Natural killer cell treated with Interleukin-12 subunit alpha and Interleukin-12 subunit beta and Interleukin-15 and Interleukin-18, amount 100 ng/mL, for 72 hours (primary cell): ENCODE measurements around the gene FAM237B. TPM values are rescaled to one million over a fixed set of nuclear protein-coding genes. Genes with fewer than 3 reads are reported as not detected.

Experiments used
- ATAC-seq, 2 donors: fragments of 150-1000 bp; cut with Tn5 transposase in 1 of 2; sonication (Bioruptor Pico), chemical (Tn5 transposase) in 1 of 2; 2 replicates each; pipeline ENCODE4 v1.10.0; 2021
- DNase-seq: peaks from one replicate; pipeline ENCODE4 v3.0.0; 2022; ENCODE audit warnings: low spot score
- H3K27ac Mint-ChIP-seq, 2 donors: 1 replicate in 1 of 2; 2 replicates in 1 of 2; pipeline ENCODE4 v1.8.0; 2022; ENCODE audit warnings: mixed read lengths in 2 of 2, mild to moderate bottlenecking in 1 of 2, moderate library complexity in 1 of 2
- H3K27me3 Mint-ChIP-seq, 2 donors: 1 replicate in 1 of 2; 2 replicates in 1 of 2; pipeline ENCODE4 v1.8.0; 2022; ENCODE audit warnings: mixed read lengths in 2 of 2
- H3K36me3 Mint-ChIP-seq: one replicate; pipeline ENCODE4 v1.8.0; 2022; ENCODE audit warnings: mixed read lengths
- H3K4me1 Mint-ChIP-seq, 2 donors: 1 replicate in 1 of 2; 2 replicates in 1 of 2; pipeline ENCODE4 v1.8.0; 2022; ENCODE audit warnings: low read depth in 2 of 2, mixed read lengths in 2 of 2, mild to moderate bottlenecking in 1 of 2
- H3K4me3 Mint-ChIP-seq: one replicate; pipeline ENCODE4 v1.8.0; 2022; ENCODE audit warnings: mixed read lengths
- H3K9me3 Mint-ChIP-seq: 2 replicates; pipeline ENCODE4 v1.8.0; 2022; ENCODE audit warnings: mixed read lengths
- total RNA-seq, 2 donors: library from RNA; stranded (reverse); gene quantifications; one replicate each; pipeline ENCODE4 v1.2.3, GENCODE V29; 2022

FAM237B gene
- total RNA-seq, 2 donors from 2014 or later: not detected

DNA sequence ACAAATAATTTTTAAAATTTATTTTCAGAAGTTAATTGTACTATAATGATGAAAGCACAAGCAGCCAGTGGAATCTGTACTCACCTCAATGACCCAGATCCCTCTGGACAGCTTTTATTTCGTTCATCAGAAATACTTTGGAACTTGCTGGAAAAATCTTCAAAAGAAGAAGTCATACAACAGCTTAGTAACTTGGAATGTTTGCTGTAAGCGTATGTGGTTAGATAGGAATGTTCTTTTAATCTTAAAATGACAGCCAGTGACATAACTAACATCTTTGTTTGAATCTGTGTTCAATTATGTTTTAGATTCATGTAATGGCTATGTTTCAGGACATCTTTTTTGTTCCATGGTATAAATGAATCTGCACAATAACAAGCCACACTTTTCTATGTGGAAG lies 49.4 kb downstream of the FAM237B start:
- DNase-seq: no peak
- H3K4me1 Mint-ChIP-seq: no peaks in the 10 kb centered on the region
- no peaks in the 10 kb centered on the region for H3K9me3 Mint-ChIP-seq
- ATAC-seq: no peak
- no peak overlapping the region for H3K27ac Mint-ChIP-seq
- peaks cover 15% of the 10 kb centered on the region in 2 donors for H3K27me3 Mint-ChIP-seq
- no peak overlapping the region for H3K4me3 Mint-ChIP-seq
- H3K36me3 Mint-ChIP-seq: no peaks in the 10 kb centered on the region

DNA sequence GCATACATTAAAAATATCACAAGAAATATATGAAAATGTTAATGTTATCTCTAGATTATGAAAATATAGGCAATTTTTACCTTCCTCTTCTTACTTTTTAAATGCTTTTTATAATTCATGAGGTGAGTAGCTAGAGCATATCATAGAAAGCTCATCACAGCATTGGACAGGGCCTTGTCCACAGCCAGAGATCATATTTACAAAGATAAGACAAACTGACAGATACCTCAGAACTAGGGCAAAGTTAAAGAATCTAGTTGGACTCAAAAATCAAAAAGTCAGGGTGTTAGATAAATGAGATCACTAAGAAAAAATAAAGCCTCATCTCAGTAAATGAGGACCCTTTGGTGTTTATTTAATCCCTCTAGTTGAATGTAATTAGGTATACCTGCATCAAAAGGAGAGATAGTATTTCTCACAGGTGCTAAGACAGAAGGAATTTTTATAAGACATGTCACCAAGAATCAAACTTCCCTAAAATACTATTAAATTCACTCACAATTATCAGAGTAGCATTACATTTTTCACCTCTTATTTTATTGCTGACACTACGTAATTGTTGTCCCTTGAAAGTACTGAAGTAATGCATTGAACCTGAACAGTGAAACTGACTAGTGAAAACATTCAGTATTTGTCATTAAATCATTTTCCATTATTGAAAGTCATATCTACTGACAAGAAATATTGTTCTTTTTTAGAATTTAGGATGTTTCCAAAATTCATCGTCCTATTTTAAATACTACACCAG lies 50.5 kb downstream of the FAM237B start:
- H3K9me3 Mint-ChIP-seq: no peaks in the 10 kb centered on the region
- H3K27me3 Mint-ChIP-seq: peaks cover 15 to 16% of the 10 kb centered on the region in 2 donors

DNA sequence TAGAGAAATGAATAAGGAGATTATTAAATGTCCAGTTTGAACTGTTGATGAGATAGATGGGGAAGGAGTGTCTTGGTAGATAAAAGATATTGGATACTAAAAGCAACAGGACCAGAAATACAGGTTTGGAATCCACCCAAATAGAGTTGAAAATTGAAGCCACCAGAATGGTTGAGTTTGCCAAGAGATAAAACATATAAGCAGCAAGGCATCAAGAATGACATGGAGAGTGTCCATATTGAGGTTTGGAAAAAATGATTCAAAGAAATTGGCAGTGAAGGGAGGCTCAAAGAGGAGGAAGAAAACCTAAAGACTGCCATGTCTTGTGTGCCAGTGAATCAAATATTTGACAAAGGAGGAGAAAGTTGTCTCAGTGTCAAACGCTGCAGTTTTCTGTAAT lies 51.9 kb downstream of the FAM237B start:
- Mint-ChIP-seq H3K4me1 (no peaks in the 10 kb centered on the region), H3K27me3 (peaks cover 16 to 22% of the 10 kb centered on the region in 2 donors), H3K27ac (no peak overlapping the region), H3K9me3 (no peaks in the 10 kb centered on the region), H3K36me3 (no peaks in the 10 kb centered on the region), H3K4me3 (no peak overlapping the region)
- no peak for DNase-seq
- ATAC-seq: no peak

More for the DNA sequence above, 50.5 kb downstream of the FAM237B start:
- Mint-ChIP-seq H3K36me3 (no peaks in the 10 kb centered on the region), H3K4me1 (no peaks in the 10 kb centered on the region), H3K4me3 (no peak overlapping the region), H3K27ac (no peak overlapping the region)
- ATAC-seq (no peak), DNase-seq (no peak)

DNA sequence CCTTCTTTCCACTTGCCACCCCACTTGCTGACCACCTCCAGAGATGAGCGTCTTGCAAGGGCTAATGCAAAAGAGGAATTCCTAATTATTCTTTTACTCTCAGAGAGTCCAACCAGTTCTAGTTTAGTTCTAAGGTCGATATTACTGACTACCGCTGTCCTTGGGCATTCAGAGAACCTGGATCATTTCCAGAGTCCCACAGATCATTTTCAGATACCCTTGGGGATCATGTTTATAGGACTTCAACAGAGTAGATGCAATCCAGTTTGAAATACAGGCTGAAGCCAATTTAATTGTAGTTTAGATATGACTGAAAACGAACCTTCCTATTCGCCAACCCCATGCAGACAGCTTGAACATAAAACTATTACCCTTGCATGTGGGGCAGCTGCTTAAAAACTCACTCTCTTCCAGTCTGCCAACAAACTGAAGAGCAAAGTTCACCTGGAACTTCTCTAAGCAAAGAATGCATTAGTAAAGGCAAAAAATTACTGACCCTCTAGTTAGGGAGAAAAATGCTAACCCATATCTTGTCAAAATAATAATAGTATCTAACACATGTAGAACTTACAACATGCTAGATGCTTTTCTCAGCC lies 53.7 kb downstream of the FAM237B start:
- no peak overlapping the region for H3K27ac Mint-ChIP-seq
- H3K36me3 Mint-ChIP-seq: no peaks in the 10 kb centered on the region
- no peaks in the 10 kb centered on the region for H3K4me1 Mint-ChIP-seq

DNA sequence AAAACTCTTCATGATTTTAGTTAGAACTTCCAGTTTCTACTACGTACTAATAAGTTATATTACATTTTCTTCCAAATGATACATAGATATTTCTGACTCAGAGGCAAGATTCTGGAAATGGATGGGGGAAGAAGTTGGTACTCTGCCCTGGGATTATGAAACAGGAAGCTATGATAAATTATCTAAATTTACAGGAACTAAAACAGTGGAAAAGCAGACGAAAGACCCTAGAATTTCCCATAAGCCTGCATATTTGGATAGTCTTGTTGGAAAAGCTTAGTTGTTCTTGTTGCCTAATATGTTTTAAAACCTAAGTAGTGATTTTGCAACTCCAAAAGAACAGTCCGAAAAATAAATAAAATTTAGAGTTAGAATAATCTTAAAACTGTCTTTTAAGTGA lies 54.3 kb downstream of the FAM237B start:
- no peaks in the 10 kb centered on the region for H3K36me3 Mint-ChIP-seq
- no peaks in the 10 kb centered on the region for H3K9me3 Mint-ChIP-seq
- ATAC-seq (no peak), DNase-seq (no peak)
- H3K27ac Mint-ChIP-seq: no peak overlapping the region
- H3K4me1 Mint-ChIP-seq: no peaks in the 10 kb centered on the region
- no peak overlapping the region for H3K4me3 Mint-ChIP-seq
- H3K27me3 Mint-ChIP-seq: peaks cover 14 to 22% of the 10 kb centered on the region in 2 donors

More for the DNA sequence above, 53.7 kb downstream of the FAM237B start:
- DNase-seq (no peak), ATAC-seq (no peak)
- Mint-ChIP-seq H3K4me3 (no peak overlapping the region), H3K9me3 (no peaks in the 10 kb centered on the region), H3K27me3 (peaks cover 14 to 22% of the 10 kb centered on the region in 2 donors)

Other genes with a start within 250 kb of the FAM237B start
- gene STEAP1, start 166.8 kb downstream of the FAM237B start, total RNA-seq: 10 to 100 TPM; 13.2 to 37.2 TPM
- 1 to 10 TPM; 1.8 to 3.1 TPM for gene STEAP2, start 109.6 kb downstream of the FAM237B start, total RNA-seq
- under 1 TPM; 0.21 to 0.33 TPM for gene CFAP69, start 76.1 kb downstream of the FAM237B start, total RNA-seq
- 10 to 100 TPM; 17.9 to 28.9 TPM for gene GTPBP10, start 25.4 kb upstream of the FAM237B start, total RNA-seq
- 1 to 10 TPM; 4.4 to 5.2 TPM for gene CLDN12, start 82.2 kb upstream of the FAM237B start, total RNA-seq
- gene PTTG1IP2, start 148.3 kb upstream of the FAM237B start, total RNA-seq: not detected